Motor neuron (in vitro differentiated cells): ENCODE results near the gene ZMIZ1. TPM values are rescaled to one million over a fixed set of nuclear protein-coding genes. Genes with fewer than 3 reads are reported as not detected.

Experiments
- ATAC-seq, 8 experiments: fragments of 200-7000 bp; cut with Tn5 transposase; replicated peaks in 6 of 8; 2 replicates each; pipeline ENCODE4 v1.8.0; 2021; ENCODE audit warnings: mild to moderate bottlenecking in 8 of 8, moderate library complexity in 8 of 8
- H3K27ac ChIP-seq, 2 donors: fragments of 250-450 bp; sonication (Bioruptor Pico); 2 replicates each; pipeline ENCODE4 v1.9.0; 2021; ENCODE audit warnings: antibody characterized with exemption in 2 of 2, mild to moderate bottlenecking in 2 of 2, moderate library complexity in 1 of 2
- H3K4me1 ChIP-seq, 2 donors: fragments of 250-450 bp; sonication (Bioruptor Pico); replicated peaks in 1 of 2; 2 replicates each; pipeline ENCODE4 v1.6.1; 2021; ENCODE audit warnings: antibody characterized with exemption in 2 of 2, mild to moderate bottlenecking in 2 of 2, moderate library complexity in 1 of 2
- H3K4me3 ChIP-seq, 5 donors: fragments of 250-450 bp; sonication (Bioruptor Pico); 2 replicates each; pipeline ENCODE4 v1.9.0; 2021; ENCODE audit warnings: antibody characterized with exemption in 5 of 5, mild to moderate bottlenecking in 5 of 5, moderate library complexity in 4 of 5
- WGBS, 10 experiments: fragments of 450-650 bp; shearing (Covaris generic); methylation state at CpG; one replicate each; pipeline ENCODE4 v1.0.0; 2022; 5-methylcytosine and 5-hydroxymethylcytosine counted together
- in situ Hi-C, 9 experiments: fragments of 400-800 bp; cut with MboI; loops; one replicate each; pipeline ENCODE4 v1.15.0; 2021; ENCODE audit warnings: low sequenced_read_pairs in 9 of 9, low pct_unique_long_range_greater_than_20kb in 2 of 9; ENCODE audit not compliant: unreplicated experiment in 9 of 9
- total RNA-seq, 8 experiments: library from RNA; unstranded; fragments of 300-600 nt; gene quantifications; 2 replicates each; pipeline versions ENCODE4 v1.2.3 to v1.2.4, GENCODE V29; 2022

ZMIZ1 gene, protein sequence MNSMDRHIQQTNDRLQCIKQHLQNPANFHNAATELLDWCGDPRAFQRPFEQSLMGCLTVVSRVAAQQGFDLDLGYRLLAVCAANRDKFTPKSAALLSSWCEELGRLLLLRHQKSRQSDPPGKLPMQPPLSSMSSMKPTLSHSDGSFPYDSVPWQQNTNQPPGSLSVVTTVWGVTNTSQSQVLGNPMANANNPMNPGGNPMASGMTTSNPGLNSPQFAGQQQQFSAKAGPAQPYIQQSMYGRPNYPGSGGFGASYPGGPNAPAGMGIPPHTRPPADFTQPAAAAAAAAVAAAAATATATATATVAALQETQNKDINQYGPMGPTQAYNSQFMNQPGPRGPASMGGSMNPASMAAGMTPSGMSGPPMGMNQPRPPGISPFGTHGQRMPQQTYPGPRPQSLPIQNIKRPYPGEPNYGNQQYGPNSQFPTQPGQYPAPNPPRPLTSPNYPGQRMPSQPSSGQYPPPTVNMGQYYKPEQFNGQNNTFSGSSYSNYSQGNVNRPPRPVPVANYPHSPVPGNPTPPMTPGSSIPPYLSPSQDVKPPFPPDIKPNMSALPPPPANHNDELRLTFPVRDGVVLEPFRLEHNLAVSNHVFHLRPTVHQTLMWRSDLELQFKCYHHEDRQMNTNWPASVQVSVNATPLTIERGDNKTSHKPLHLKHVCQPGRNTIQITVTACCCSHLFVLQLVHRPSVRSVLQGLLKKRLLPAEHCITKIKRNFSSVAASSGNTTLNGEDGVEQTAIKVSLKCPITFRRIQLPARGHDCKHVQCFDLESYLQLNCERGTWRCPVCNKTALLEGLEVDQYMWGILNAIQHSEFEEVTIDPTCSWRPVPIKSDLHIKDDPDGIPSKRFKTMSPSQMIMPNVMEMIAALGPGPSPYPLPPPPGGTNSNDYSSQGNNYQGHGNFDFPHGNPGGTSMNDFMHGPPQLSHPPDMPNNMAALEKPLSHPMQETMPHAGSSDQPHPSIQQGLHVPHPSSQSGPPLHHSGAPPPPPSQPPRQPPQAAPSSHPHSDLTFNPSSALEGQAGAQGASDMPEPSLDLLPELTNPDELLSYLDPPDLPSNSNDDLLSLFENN
- 10 to 100 TPM; 15.8 to 79.9 (median 50.0) TPM for total RNA-seq

DNA sequence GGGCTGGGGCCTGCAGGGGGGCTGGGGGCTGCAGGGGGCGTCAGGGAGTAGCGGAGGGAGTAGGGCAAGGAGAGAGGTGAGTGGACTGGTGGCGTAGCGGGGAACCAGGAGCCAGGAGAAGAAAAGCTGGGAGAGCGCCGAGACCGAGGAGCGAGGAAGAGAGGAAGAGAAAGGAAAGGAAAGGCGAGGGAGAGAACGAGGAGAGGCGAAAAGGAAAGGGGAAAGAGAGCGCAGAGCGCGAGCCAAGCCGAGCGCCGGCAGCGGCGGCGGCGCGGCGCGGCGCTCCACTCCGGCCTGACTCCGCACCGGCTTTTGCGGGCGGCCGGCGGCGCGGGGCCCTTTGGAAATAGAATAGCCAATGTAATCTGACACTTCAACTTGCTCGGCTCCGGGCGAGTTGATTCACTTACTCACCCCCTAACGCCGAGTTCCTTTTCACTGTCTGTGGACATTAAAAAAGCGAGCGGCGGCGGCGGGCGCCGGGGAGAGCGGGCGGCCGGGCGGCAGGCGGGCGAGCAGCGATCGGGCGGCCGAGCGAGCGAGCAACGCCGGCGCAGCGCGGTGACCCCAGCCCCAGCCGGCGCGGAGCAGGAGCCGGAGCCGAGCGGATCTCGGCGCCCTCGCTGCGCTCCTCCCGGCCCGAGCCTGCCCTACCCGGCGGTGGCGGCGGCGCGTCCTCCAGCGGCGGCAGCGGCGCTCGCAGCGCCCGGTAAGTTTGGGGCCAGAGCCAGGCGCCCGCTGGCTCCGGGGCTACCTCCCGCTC is at the start of gene ZMIZ1:
Gene ZMIZ1, plus strand, starts transcription at position 405 of the 763 bp plus-strand sequence. CDS start 132,667 bp downstream, outside the sequence.
- Histone ChIP-seq H3K4me1 (peaks cover 32 to 34% of the 10 kb centered on the region in 2 donors), H3K27ac (peak within 1 kb of the TSS; percentile 79 to 87), H3K4me3 (peak within 1 kb of the TSS; percentile 59 to 88 (median 69))
- WGBS, 10 experiments, result 0 to 1% (median 0%) methylated on average over 3 to 19 of the region's 92 CpGs; no CpG with 5 or more reads in 6 of the 10 experiments
- peak; percentile 20 to 62 (median 36) for ATAC-seq
- in situ Hi-C loops, result loop anchor here in 2 of 9 experiments (25.0 kb wide), 2 partner anchors 256 to 1031 kb away; partner anchors contain the start of genes POLR3A (in 1 of the 2) and RPS24 (in 1 of the 2)

DNA sequence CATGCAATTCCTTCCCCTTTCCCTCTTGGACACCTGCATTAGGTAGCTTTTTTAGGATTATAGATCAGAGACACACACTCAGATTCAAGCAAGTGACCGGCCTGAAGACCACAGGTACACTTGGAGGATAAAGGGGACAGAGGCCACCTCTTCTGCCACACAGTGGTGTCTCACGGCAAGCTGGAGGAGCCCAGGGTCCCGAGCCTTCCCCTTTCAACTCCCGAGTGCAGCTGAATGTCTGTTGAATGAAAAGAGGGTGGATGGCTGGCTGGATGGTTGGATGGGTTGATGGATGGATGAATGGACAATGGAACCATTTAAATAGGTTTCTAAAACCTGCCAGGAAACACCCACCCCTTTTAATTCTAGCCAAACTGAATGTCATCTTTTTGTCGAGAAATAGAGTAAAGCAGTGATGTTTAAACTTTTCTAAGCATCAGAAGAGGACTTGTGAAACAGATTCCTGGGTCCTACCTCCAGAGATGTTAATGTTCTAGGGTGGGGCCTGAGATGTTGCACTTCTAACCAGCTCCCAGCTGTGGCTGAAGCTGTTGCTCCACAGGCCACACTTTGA is 49.2 kb upstream of the ZMIZ1 start:
- Histone ChIP-seq H3K4me1 (peaks cover 18 to 19% of the 10 kb centered on the region in 2 donors), H3K4me3 (no peak overlapping the region), H3K27ac (no peak overlapping the region)
- in situ Hi-C loops, result no loop called here
- WGBS, 10 experiments, result 0 to 100% (median 70%) methylated on average over 1 to 4 of the region's 5 CpGs; no CpG with 5 or more reads in 2 of the 10 experiments
- peak in 3 of 8 experiments; percentile 20 to 98 (median 91) for ATAC-seq

DNA sequence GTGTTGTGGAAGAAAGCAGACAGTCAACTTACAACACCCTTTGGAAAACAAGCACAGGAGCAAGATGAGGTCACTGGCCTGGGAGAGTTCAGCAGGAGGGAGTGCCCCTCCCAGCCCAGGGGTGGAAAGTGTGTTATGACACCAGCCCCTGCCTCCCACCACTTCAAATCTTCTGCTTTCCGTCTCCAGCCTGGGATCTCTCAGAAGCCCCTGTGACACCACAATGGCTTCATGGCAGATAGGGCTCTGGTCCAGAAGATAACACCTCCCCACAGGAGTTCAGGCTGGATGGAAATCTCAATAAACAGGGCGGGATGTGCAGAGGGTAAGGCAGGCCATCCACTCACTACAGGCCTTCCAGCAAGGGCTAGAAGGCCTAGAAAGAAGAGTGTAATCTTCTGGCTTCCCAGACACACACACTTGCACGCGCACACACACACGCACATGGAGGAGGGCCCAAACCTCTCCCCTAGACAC is 48.7 kb upstream of the ZMIZ1 start:
- peak in 7 of 8 experiments; percentile 36 to 99 (median 63) for ATAC-seq
- no peak overlapping the region for H3K4me3 ChIP-seq
- peaks cover 18 to 19% of the 10 kb centered on the region in 2 donors for H3K4me1 ChIP-seq
- no peak overlapping the region for H3K27ac ChIP-seq
- in situ Hi-C loops, result no loop called here
- 0 to 100% (median 72%) methylated on average over 1 to 5 of the region's 5 CpGs; no CpG with 5 or more reads in 7 of the 10 experiments for WGBS, 10 experiments

DNA sequence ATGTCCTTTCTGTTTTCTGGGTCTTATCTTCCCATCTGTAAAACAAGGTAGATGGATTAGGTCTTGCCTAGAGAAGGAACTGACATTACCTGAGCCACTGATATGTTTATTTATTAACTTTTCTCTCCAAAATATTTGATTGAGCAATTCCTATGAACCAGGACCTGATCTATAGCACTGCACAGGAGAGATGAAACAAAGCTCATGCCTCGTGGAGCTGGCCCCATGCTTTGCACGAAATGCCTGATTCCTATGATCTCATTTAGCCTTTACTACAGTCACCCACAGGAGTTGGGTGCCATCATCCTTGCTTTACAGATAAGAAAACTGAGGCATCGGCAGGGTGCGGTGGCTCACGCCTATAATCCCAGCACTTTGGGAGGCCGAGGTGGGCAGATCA is 48.2 kb upstream of the ZMIZ1 start:
- Histone ChIP-seq H3K27ac (no peak overlapping the region), H3K4me1 (peaks cover 21 to 23% of the 10 kb centered on the region in 2 donors), H3K4me3 (no peak overlapping the region)
- no peak for ATAC-seq
- WGBS, 10 experiments, result 80 to 97% (median 88%) methylated on average over 1 to 4 of the region's 6 CpGs; no CpG with 5 or more reads in 4 of the 10 experiments
- in situ Hi-C loops, result no loop called here

DNA sequence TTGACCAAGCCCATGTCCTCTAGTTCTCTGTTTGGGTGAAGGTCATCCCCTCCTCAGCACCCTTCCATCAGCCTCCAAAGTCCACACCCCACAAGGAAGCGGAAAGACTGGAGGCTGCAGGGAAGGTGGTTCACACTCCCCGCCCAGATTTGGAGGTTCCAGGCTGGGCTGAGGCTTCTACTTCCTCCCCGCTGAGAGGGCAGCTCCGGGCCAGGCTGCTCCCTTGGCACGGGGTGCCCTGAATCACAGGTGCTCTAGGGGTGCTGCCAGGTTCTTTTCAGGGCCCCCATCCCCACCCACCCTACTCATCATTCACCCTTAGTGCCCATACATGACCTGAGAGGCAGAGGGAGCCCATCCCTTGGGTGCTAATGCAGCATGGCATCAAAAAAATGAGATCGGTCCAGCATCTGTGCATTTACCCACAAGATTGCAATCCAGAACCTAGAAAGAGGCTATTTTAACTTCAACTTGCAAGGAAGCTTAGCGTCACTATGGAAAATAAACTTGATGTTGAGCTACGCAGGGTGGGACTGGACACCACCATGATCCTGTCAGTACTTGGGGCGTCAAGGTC is 47.3 kb upstream of the ZMIZ1 start:
- 83 to 100% (median 100%) methylated on average over 1 to 4 of the region's 9 CpGs; no CpG with 5 or more reads in 4 of the 10 experiments for WGBS, 10 experiments
- Histone ChIP-seq H3K4me1 (peaks cover 25 to 27% of the 10 kb centered on the region in 2 donors), H3K4me3 (no peak overlapping the region), H3K27ac (no peak overlapping the region)
- in situ Hi-C loops, result no loop called here
- ATAC-seq, result no peak

DNA sequence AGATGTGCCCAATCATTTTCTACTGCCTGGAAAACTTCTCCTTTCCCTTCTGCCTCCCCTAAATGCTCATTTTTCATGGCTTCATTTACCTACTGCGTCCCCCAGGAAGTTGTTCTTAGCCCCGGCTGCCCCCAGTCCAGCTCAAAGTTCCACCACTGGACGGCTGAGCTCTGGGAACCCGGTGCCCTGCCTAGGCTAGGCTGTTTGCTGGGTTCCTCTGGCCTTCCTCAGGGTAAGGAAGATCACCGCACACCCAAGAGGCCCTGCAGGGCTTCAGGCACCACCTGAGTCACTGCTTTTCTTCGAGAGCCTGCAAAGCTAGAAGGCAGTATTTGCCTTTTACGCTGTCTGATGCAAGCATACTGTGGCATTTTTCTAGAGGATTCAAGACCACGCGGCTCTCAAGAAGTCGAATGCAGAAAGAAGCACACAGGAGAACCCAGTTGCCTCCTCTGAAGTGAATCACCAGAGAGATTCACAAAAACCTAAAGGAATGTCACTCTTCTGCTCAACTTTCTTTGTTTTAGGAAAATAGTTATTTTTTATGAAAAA is 46.7 kb upstream of the ZMIZ1 start:
- in situ Hi-C loops, result no loop called here
- no peak overlapping the region for H3K4me3 ChIP-seq
- WGBS, 10 experiments, result 90 to 100% (median 96%) methylated on average over 1 to 7 of the region's 10 CpGs; no CpG with 5 or more reads in 2 of the 10 experiments
- no peak overlapping the region for H3K27ac ChIP-seq
- ATAC-seq, result no peak
- peaks cover 26 to 28% of the 10 kb centered on the region in 2 donors for H3K4me1 ChIP-seq

DNA sequence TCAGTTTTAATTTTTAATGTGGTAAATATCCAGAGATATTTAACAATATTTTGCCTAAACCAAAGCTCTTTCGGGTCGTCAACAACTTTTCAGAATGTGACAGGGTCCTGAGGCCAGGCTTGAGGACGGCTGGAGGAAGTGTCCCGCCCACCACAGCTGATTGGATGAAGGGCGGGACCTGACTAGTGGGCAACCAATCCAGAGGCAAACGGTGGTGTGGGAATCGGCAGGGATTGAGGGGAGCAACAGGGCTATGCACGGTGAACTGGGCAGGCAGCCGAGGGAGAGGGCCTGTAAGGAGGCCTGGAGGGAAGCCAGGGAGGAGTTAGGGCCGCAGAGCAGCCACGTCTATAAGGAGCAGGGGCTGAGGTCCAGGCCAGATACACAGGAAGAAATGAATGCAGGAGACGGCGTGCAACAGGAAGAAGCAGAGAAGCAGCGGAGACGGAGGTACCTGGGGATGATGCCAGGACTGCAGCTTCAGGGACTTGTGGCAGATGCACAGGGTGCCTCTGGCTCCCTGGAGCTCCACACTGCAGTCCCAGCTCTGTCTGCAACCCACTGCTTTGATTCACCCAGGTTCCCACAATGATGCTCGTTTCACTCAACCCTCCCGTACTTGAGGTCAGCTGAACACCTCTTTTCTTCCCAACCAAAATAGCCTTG is 46.1 kb upstream of the ZMIZ1 start:
- in situ Hi-C loops, result no loop called here
- H3K4me3 ChIP-seq, result no peak overlapping the region
- H3K4me1 ChIP-seq, result peaks cover 33 to 35% of the 10 kb centered on the region in 2 donors
- H3K27ac ChIP-seq, result no peak overlapping the region
- 67 to 100% (median 81%) methylated on average over 1 to 11 of the region's 17 CpGs; no CpG with 5 or more reads in 1 of the 10 experiments for WGBS, 10 experiments
- peak in 1 of 8 experiments; percentile 51 for ATAC-seq

DNA sequence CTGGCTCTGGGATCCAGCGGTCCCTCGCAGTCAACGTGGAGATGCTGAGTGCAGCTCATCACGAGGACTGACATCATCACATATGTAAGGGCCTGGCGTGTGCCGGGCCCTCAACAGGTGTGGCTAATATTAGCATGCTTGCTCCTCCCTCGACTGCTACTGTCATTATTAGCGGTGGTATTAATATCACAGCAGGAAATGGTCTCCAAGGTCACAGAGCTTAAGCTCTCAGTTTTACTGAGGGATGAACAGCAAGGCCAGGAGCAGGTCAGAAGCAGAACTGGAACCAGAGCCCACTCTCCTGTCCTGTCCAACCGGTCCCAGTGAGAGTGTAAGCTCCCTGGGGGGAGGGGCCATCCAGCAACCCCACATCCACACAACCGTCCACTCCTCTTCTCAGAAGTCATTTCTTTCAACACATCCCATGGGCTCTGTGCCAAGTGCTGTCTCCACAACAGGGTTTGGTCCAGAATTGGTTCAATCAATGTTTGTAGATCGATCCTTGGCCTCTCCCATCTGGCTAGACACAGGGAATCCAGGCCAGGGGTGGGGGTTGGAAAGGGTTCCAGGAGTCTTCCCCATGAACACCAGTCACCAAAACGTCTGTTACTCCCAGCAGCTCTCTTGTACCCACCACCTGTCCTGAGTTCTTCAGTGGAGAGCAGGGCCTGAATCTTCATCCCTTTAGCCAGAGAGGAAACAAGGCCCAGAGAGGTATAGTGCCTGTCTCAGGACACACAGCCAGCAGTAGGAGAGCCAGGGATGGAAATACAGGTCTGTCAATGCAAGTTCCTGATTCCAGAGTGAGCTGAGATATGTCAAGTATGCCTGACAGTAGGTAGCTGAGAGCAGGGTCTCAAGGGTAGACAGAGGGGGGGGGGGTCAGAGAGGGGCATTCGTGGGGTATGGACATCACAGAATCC is 45.3 kb upstream of the ZMIZ1 start:
- 51 to 87% (median 83%) methylated on average over 1 to 5 of the region's 13 CpGs; no CpG with 5 or more reads in 3 of the 10 experiments for WGBS, 10 experiments
- in situ Hi-C loops, result no loop called here

DNA sequence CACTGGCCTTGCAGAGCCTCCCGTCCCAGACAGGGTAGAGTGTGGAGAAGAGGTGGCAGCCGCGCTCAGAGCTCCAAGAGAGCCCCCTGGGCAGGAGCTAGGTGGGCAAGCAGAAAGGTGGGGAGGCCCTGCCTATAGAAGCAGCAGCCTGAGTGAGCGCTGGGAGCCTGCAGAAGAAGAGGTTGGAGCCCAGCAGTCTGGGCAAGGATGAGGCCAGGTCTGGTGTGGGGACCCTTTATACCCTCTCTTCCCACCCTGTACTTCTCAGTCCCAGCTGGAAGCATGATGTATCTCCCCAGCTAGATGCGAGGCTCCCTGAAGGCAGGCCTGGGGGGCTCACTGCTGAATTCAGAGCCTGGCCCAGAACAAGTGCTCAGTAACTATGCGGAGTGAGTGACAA is 44.5 kb upstream of the ZMIZ1 start:
- in situ Hi-C loops, result no loop called here
- Histone ChIP-seq H3K4me3 (no peak overlapping the region), H3K27ac (peak overlapping the region in 1 of 2 donors; percentile 4), H3K4me1 (peaks cover 37 to 39% of the 10 kb centered on the region in 2 donors)
- no peak for ATAC-seq
- 89 to 100% (median 92%) methylated on average over 1 to 4 of the region's 6 CpGs; no CpG with 5 or more reads in 7 of the 10 experiments for WGBS, 10 experiments

More for the DNA sequence above, 45.3 kb upstream of the ZMIZ1 start:
- peaks cover 38 to 39% of the 10 kb centered on the region in 2 donors for H3K4me1 ChIP-seq
- H3K4me3 ChIP-seq, result no peak overlapping the region
- peak in 5 of 8 experiments; percentile 7 to 42 (median 16) for ATAC-seq
- H3K27ac ChIP-seq, result no peak overlapping the region

DNA sequence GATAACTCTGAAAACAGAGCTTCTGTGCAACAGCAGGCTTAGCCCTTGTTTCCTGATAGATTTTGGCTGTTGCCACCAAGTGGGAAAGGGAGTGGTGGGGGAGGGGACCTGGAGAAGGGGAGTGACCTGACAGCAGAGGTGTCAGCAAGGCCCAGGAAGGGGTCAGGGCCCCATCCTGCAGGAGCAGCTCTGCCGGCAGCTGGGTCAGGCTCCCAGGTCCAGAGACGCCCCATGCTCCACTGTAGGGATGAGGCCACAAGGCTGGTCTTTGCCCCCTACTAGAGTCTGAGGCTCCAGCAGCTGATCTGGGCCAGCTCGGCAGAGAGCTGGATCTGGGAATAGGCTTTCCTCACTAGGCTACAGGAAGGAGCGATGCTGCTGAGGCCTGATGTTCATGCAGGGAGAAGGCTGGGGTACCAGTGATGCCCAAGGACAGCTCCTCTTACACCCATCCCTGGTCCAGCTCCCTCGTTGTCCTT is 44.0 kb upstream of the ZMIZ1 start:
- Histone ChIP-seq H3K27ac (peak overlapping the region; percentile 83 to 85), H3K4me1 (peaks cover 32 to 36% of the 10 kb centered on the region in 2 donors), H3K4me3 (no peak overlapping the region)
- peak in 4 of 8 experiments; percentile 16 to 33 (median 28) for ATAC-seq
- WGBS, 10 experiments, result 20 to 100% (median 75%) methylated on average over 1 to 4 of the region's 5 CpGs; no CpG with 5 or more reads in 6 of the 10 experiments
- in situ Hi-C loops, result no loop called here
